CD14-positive monocyte (primary cell): ENCODE data around the gene PSMD11. TPM values are rescaled to one million over a fixed set of nuclear protein-coding genes. Genes with fewer than 3 reads are reported as not detected.

Source experiments
- DNase-seq, 3 donors: peaks; one replicate each; pipeline ENCODE4 v3.0.0-alpha.2; 2011 to 2022
- H2AFZ ChIP-seq: 2 replicates; pipeline ENCODE4 v1.6.0; 2012; ENCODE audit warnings: mild to moderate bottlenecking, low read depth, low read length, inconsistent platforms; ENCODE audit not compliant: insufficient read depth, poor library complexity, severe bottlenecking
- H3K27ac ChIP-seq, 2 donors: 1 replicate in 1 of 2; 2 replicates in 1 of 2; pipeline ENCODE4 v1.5.1; 2012 to 2013; ENCODE audit warnings: low read length in 2 of 2, control low read depth in 1 of 2, inconsistent platforms in 1 of 2, low read depth in 1 of 2, mild to moderate bottlenecking in 1 of 2
- H3K27me3 ChIP-seq, 2 donors: one replicate each; pipeline versions ENCODE4 v1.6.0 to v1.6.1; 2011 to 2013; ENCODE audit warnings: low read length in 2 of 2; ENCODE audit not compliant: control insufficient read depth in 2 of 2, insufficient read depth in 2 of 2
- H3K36me3 ChIP-seq, 2 donors: replicated peaks in 1 of 2; 1 replicate in 1 of 2; 2 replicates in 1 of 2; pipeline versions ENCODE4 v1.5.1 to v1.6.1; 2012 to 2013; ENCODE audit warnings: low read length in 2 of 2, control low read depth in 1 of 2, inconsistent platforms in 1 of 2, mild to moderate bottlenecking in 1 of 2; ENCODE audit not compliant: insufficient read depth in 2 of 2, control insufficient read depth in 1 of 2
- H3K4me1 ChIP-seq, 2 donors: 1 replicate in 1 of 2; 2 replicates in 1 of 2; pipeline versions ENCODE4 v1.5.1 to v1.6.1; 2012 to 2013; ENCODE audit warnings: low read length in 2 of 2, control low read depth in 1 of 2, inconsistent platforms in 1 of 2, mild to moderate bottlenecking in 1 of 2, moderate library complexity in 1 of 2; ENCODE audit not compliant: insufficient read depth in 2 of 2, control insufficient read depth in 1 of 2
- H3K4me2 ChIP-seq: replicated peaks from 2 replicates; pipeline ENCODE3; 2012; ENCODE audit warnings: low read length, moderate library complexity, mild to moderate bottlenecking; ENCODE audit not compliant: poor library complexity, severe bottlenecking; ENCODE audit errors: extremely low read depth
- H3K4me3 ChIP-seq, 3 experiments: fragments of 200-600 bp in 1 of 3; sonication (generic) in 1 of 3; replicated peaks in 1 of 3; 1 replicate in 2 of 3; 2 replicates in 1 of 3; pipeline ENCODE4 v1.5.1; 2011 to 2013; ENCODE audit warnings: low read length in 3 of 3, mild to moderate bottlenecking in 3 of 3, control low read depth in 2 of 3, low read depth in 2 of 3, inconsistent platforms in 1 of 3, moderate library complexity in 1 of 3
- H3K79me2 ChIP-seq: 2 replicates; pipeline ENCODE4 v1.6.0; 2012; ENCODE audit warnings: mild to moderate bottlenecking, control low read depth, inconsistent platforms, low read length, moderate library complexity; ENCODE audit not compliant: insufficient read depth
- H3K9ac ChIP-seq: 2 replicates; pipeline ENCODE4 v1.6.0; 2017; ENCODE audit warnings: low read length, mild to moderate bottlenecking; ENCODE audit not compliant: insufficient read depth, poor library complexity, severe bottlenecking
- H3K9me3 ChIP-seq, 2 donors: replicated peaks in 1 of 2; 1 replicate in 1 of 2; 2 replicates in 1 of 2; pipeline versions ENCODE4 v1.5.1 to v1.6.1; 2012 to 2013; ENCODE audit warnings: low read length in 2 of 2, control low read depth in 1 of 2; ENCODE audit not compliant: control insufficient read depth in 1 of 2, insufficient read depth in 1 of 2
- H4K20me1 ChIP-seq: 2 replicates; pipeline ENCODE4 v1.6.0; 2012; ENCODE audit warnings: mild to moderate bottlenecking, low read length, control low read depth, moderate library complexity; ENCODE audit not compliant: insufficient read depth
- H3K27ac Mint-ChIP-seq, 7 donors: one replicate each; pipeline ENCODE4 v1.8.0; 2020; ENCODE audit warnings: mild to moderate bottlenecking in 7 of 7, mixed read lengths in 7 of 7, moderate library complexity in 6 of 7, inconsistent platforms in 2 of 7
- H3K27me3 Mint-ChIP-seq, 3 donors: one replicate each; pipeline ENCODE4 v1.8.0; 2021 to 2022; ENCODE audit warnings: low read depth in 3 of 3, mild to moderate bottlenecking in 3 of 3, mixed read lengths in 3 of 3, moderate library complexity in 3 of 3, inconsistent platforms in 1 of 3
- H3K36me3 Mint-ChIP-seq, 2 donors: one replicate each; pipeline ENCODE4 v1.8.0; 2020; ENCODE audit warnings: mixed read lengths in 2 of 2, inconsistent platforms in 1 of 2, mild to moderate bottlenecking in 1 of 2
- H3K4me1 Mint-ChIP-seq: one replicate; pipeline ENCODE4 v1.8.0; 2020; ENCODE audit warnings: mild to moderate bottlenecking, mixed read lengths
- H3K4me3 Mint-ChIP-seq, 2 donors: one replicate each; pipeline ENCODE4 v1.8.0; 2020; ENCODE audit warnings: mild to moderate bottlenecking in 2 of 2, mixed read lengths in 2 of 2, moderate library complexity in 1 of 2
- H3K9me3 Mint-ChIP-seq, 7 donors: one replicate each; pipeline ENCODE4 v1.8.0; 2020 to 2022; ENCODE audit warnings: mixed read lengths in 7 of 7, mild to moderate bottlenecking in 6 of 7, moderate library complexity in 6 of 7, inconsistent platforms in 2 of 7
- CTCF ChIP-seq: fragments of 200-600 bp; IDR thresholded peaks from one replicate; pipeline ENCODE4 v1.8.0; 2022; ENCODE audit warnings: antibody characterized with exemption, mild to moderate bottlenecking
- WGBS: methylation state at CpG from one replicate; pipeline ENCODE4 v1.1.5; 2013; ENCODE audit warnings: missing lambda C conversion rate; ENCODE audit not compliant: insufficient coverage; 5-methylcytosine and 5-hydroxymethylcytosine counted together
- intact Hi-C, 2 donors: fragments of 100-400 bp; cut with micrococcal nuclease; formaldehyde crosslinking; loops; one replicate each; pipeline versions ENCODE4 v1.15.0 to v1.15.1; 2023
- polyA plus RNA-seq, 3 donors: library from polyadenylated mRNA; depleted of rRNA in 1 of 3; unstranded in 2 of 3; stranded (reverse) in 1 of 3; fragments of 300-500 nt in 2 of 3; fragments of >200 nt in 1 of 3; fragmentation: Illumina TruSeq in 2 of 3; gene quantifications; 1 replicate in 2 of 3; 2 replicates in 1 of 3; pipeline ENCODE4 v1.2.3, GENCODE V29; 2012 to 2021

Gene PSMD11
- polyA plus RNA-seq, 3 donors, result 29.9 to 112 (median 91.8) TPM

GRCh38 chr17:32514606-32515005, 70.3 kb downstream of the PSMD11 start:
- Histone ChIP-seq H3K4me3 (no peak overlapping the region), H3K27me3 (peaks cover 18 to 24% of the 10 kb centered on the region in 2 donors), H3K79me2 (no peaks in the 10 kb centered on the region), H3K36me3 (no peaks in the 10 kb centered on the region), H3K4me1 (peaks cover 7 to 11% of the 10 kb centered on the region in 2 donors), H2AFZ (no peak overlapping the region), H3K27ac (no peak overlapping the region), H3K4me2 (no peak overlapping the region), H4K20me1 (no peaks in the 10 kb centered on the region), H3K9ac (no peak overlapping the region), H3K9me3 (no peaks in the 10 kb centered on the region)
- no peak overlapping the region for H3K4me3 Mint-ChIP-seq
- no peak for TF ChIP-seq CTCF
- H3K4me1 Mint-ChIP-seq, result peaks cover 8% of the 10 kb centered on the region
- H3K36me3 Mint-ChIP-seq, result peaks cover 0 to 4% of the 10 kb centered on the region in 2 donors
- intact Hi-C loops, result no loop called here
- WGBS, result 94% methylated on average over 2 of the region's 4 CpGs
- H3K27ac Mint-ChIP-seq, result no peak overlapping the region
- peaks cover 26 to 29% (median 28%) of the 10 kb centered on the region in 3 donors for H3K27me3 Mint-ChIP-seq
- H3K9me3 Mint-ChIP-seq, result peaks cover 0 to 12% (median 0%) of the 10 kb centered on the region in 7 donors
- no peak for DNase-seq

- peaks cover 15 to 19% of the 10 kb centered on the region in 2 donors for H3K4me1 ChIP-seq
Measured at GRCh38 chr17:32515677-32516383, 71.5 kb downstream of the PSMD11 start.

More at GRCh38 chr17:32515677-32516383, 71.5 kb downstream of the PSMD11 start:
- Histone ChIP-seq H3K36me3 (no peaks in the 10 kb centered on the region), H4K20me1 (no peaks in the 10 kb centered on the region), H3K4me2 (no peak overlapping the region), H3K27ac (no peak overlapping the region), H3K9me3 (no peaks in the 10 kb centered on the region), H3K79me2 (no peaks in the 10 kb centered on the region), H3K9ac (no peak overlapping the region), H3K4me3 (no peak overlapping the region), H3K27me3 (peaks cover 26 to 36% of the 10 kb centered on the region in 2 donors), H2AFZ (no peak overlapping the region)
- 83% methylated on average over 4 of the region's 4 CpGs for WGBS
- H3K27me3 Mint-ChIP-seq, result peaks cover 38 to 41% (median 40%) of the 10 kb centered on the region in 3 donors
- peaks cover 0 to 21% (median 4%) of the 10 kb centered on the region in 7 donors for H3K9me3 Mint-ChIP-seq
- H3K4me3 Mint-ChIP-seq, result peak overlapping the region in 1 of 2 donors; percentile 17
- no peak for DNase-seq
- intact Hi-C loops, result no loop called here
- H3K27ac Mint-ChIP-seq, result no peak overlapping the region
- H3K4me1 Mint-ChIP-seq, result peaks cover 18% of the 10 kb centered on the region
- H3K36me3 Mint-ChIP-seq, result peaks cover 6 to 14% of the 10 kb centered on the region in 2 donors
- TF ChIP-seq CTCF, result no peak
